Measurements from ENCODE around the gene SLC2A4RG.

DNA sequence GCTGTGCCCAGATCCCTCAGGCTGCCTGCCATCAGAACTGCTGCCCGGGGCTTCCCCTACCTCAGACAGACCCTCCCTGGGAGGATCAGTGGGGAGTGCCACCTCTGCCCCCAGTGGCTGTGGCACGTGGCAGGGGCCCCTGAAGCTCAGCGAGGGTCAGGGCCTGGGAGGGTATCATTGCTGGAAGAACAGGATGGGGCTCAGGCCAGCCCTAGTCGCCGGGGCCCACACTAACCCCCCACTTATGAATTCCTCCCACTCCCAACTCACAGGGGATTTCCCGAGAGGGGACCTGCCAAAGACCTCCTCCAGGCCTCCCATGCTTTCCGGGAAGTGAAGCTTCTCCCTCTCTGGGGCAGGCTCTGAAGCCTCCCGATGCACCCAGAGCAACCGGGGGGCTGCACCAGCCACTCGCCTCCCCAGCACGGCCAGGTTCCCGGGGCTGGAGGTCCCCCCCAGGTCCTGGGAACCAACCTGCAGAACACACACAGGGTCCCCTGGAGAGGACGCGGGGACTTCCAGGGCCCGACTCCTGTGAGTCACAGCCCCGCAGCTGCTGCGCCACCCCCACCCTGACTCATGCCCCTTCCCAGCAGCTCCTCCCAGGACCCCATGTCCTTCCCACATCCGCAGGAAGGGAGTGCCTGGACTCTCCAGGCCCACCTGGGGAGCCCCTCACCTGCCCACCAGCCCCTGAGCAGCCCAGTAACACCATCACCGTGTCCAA lies 40.7 kb upstream of the SLC2A4RG start:
- TF ChIP-seq, protein P1, sequence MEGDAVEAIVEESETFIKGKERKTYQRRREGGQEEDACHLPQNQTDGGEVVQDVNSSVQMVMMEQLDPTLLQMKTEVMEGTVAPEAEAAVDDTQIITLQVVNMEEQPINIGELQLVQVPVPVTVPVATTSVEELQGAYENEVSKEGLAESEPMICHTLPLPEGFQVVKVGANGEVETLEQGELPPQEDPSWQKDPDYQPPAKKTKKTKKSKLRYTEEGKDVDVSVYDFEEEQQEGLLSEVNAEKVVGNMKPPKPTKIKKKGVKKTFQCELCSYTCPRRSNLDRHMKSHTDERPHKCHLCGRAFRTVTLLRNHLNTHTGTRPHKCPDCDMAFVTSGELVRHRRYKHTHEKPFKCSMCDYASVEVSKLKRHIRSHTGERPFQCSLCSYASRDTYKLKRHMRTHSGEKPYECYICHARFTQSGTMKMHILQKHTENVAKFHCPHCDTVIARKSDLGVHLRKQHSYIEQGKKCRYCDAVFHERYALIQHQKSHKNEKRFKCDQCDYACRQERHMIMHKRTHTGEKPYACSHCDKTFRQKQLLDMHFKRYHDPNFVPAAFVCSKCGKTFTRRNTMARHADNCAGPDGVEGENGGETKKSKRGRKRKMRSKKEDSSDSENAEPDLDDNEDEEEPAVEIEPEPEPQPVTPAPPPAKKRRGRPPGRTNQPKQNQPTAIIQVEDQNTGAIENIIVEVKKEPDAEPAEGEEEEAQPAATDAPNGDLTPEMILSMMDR (IDR thresholded peaks at IDR 0.05 in 8 of 11, conservative IDR thresholded peaks at IDR 0.05 in 3 of 11): no peak
- no peak for TF ChIP-seq POLR2A (IDR thresholded peaks at IDR 0.05)
- TF ChIP-seq POLR2AphosphoS5 (IDR thresholded peaks at IDR 0.05): peak in 2 of 3 donors; percentile 20 to 77

All from spleen (tissue), 7 donors.